SK-N-SH (cell line): ENCODE data around the gene VPS25. TPM values are rescaled to one million over a fixed set of nuclear protein-coding genes. Genes with fewer than 3 reads are reported as not detected.
"Not testable (repeated sequence)": the region's sequence is repeated elsewhere in the genome, so short reads cannot be mapped to it uniquely, and the experiment has no call there.

ENCODE experiments used
- CTCF ChIA-PET: fragments of 300-600, 350-600 bp; formaldehyde crosslinking; extraction: SDS; loops from one replicate; lab custom pipeline; 2021; lab: Yijun Ruan, JAX
- POLR2A ChIA-PET: fragments of 350-600 bp; sonication (Branson Sonifier 250); formaldehyde crosslinking; extraction: SDS; loops from one replicate; lab custom pipeline; 2020; ENCODE audit warnings: antibody characterized with exemption, inconsistent platforms; lab: Yijun Ruan, JAX
- DNase-seq: peaks from one replicate; pipeline ENCODE4 v3.0.0; 2012
- H2AFZ ChIP-seq: fragments of 200-600 bp; sonication (generic); 2 replicates; pipeline ENCODE4 v1.8.1; 2016; ENCODE audit warnings: antibody characterized with exemption, mild to moderate bottlenecking, low read depth
- H3F3A ChIP-seq: fragments of 200-600 bp; sonication (generic); replicated peaks from 2 replicates; pipeline ENCODE3; 2016; ENCODE audit warnings: antibody characterized with exemption, mild to moderate bottlenecking; ENCODE audit not compliant: insufficient read depth
- H3K27ac ChIP-seq, 2 experiments: fragments of 200-500 bp in 1 of 2; fragments of 200-600 bp in 1 of 2; sonication (Bioruptor generic) in 1 of 2; sonication (generic), shearing (Covaris generic) in 1 of 2; 2 replicates each; pipeline versions ENCODE4 v1.5.1 to v1.6.1; 2014 to 2016; ENCODE audit warnings: low read depth in 2 of 2, inconsistent platforms in 1 of 2, low read length in 1 of 2, mild to moderate bottlenecking in 1 of 2, mixed read lengths in 1 of 2
- H3K27me3 ChIP-seq: fragments of 200-600 bp; sonication (generic), shearing (Covaris generic); 2 replicates; pipeline ENCODE4 v1.6.1; 2016; ENCODE audit warnings: mixed run types; ENCODE audit not compliant: insufficient read depth
- H3K36me3 ChIP-seq, 2 experiments: fragments of 200-500 bp in 1 of 2; fragments of 200-600 bp in 1 of 2; sonication (Bioruptor generic) in 1 of 2; sonication (generic) in 1 of 2; replicated peaks in 1 of 2; 2 replicates each; pipeline versions ENCODE3 to v1.5.1; 2014 to 2016; ENCODE audit warnings: low read length in 1 of 2, mild to moderate bottlenecking in 1 of 2; ENCODE audit not compliant: insufficient read depth in 2 of 2, control insufficient read depth in 1 of 2
- H3K4me1 ChIP-seq, 2 experiments: fragments of 200-500 bp in 1 of 2; fragments of 200-600 bp in 1 of 2; sonication (Bioruptor generic) in 1 of 2; sonication (generic), shearing (Covaris generic) in 1 of 2; 2 replicates each; pipeline versions ENCODE4 v1.5.1 to v1.6.1; 2014 to 2016; ENCODE audit warnings: low read depth in 1 of 2, low read length in 1 of 2, mixed run types in 1 of 2; ENCODE audit not compliant: insufficient read depth in 2 of 2, control insufficient read depth in 1 of 2
- H3K4me2 ChIP-seq: fragments of 200-600 bp; sonication (generic), shearing (Covaris generic); 2 replicates; pipeline ENCODE4 v1.6.1; 2017; ENCODE audit warnings: mixed run types
- H3K4me3 ChIP-seq, 2 experiments: fragments of 200-500 bp in 1 of 2; fragments of 200-600 bp in 1 of 2; sonication (Bioruptor generic) in 1 of 2; sonication (generic), shearing (Covaris generic) in 1 of 2; 2 replicates each; pipeline versions ENCODE4 v1.5.1 to v1.8.1; 2014 to 2016; ENCODE audit warnings: low read depth in 2 of 2, inconsistent platforms in 1 of 2, low read length in 1 of 2, mild to moderate bottlenecking in 1 of 2, mixed read lengths in 1 of 2, moderate library complexity in 1 of 2
- H3K79me2 ChIP-seq: fragments of 200-600 bp; sonication (generic); 2 replicates; pipeline ENCODE4 v1.8.1; 2017; ENCODE audit warnings: mild to moderate bottlenecking; ENCODE audit not compliant: insufficient read depth
- H3K9ac ChIP-seq: fragments of 200-600 bp; sonication (generic); 2 replicates; pipeline ENCODE4 v1.6.1; 2017; ENCODE audit warnings: mixed run types
- H3K9me2 ChIP-seq: fragments of 200-600 bp; sonication (generic); 2 replicates; pipeline ENCODE4 v1.6.1; 2017; ENCODE audit warnings: mixed run types
- H3K9me3 ChIP-seq: fragments of 200-600 bp; sonication (generic); 2 replicates; pipeline ENCODE4 v1.6.1; 2017; ENCODE audit warnings: mixed run types, mild to moderate bottlenecking, moderate library complexity
- H4K20me1 ChIP-seq: fragments of 200-600 bp; sonication (generic); 2 replicates; pipeline ENCODE4 v1.6.1; 2017; ENCODE audit warnings: mild to moderate bottlenecking, mixed run types; ENCODE audit not compliant: insufficient read depth
- CHD2 ChIP-seq: fragments of 150-350 bp; IDR thresholded peaks from 2 replicates; pipeline ENCODE4 v1.6.1; 2018; ENCODE audit warnings: low read length; ENCODE audit not compliant: partially characterized antibody
- EP300 ChIP-seq, 2 experiments: IDR thresholded peaks; 2 replicates each; pipeline versions ENCODE4 v1.4.0 to v1.6.1; 2012; ENCODE audit warnings: borderline replicate concordance in 1 of 2, low read depth in 1 of 2, low read length in 1 of 2
- EZH2phosphoT487 ChIP-seq: fragments of 200-600 bp; sonication (generic); IDR thresholded peaks from 2 replicates; pipeline ENCODE4 v1.6.1; 2017; ENCODE audit warnings: low read depth, mixed run types, mild to moderate bottlenecking, antibody characterized with exemption, moderate library complexity, borderline replicate concordance
- FOSL2 ChIP-seq: IDR thresholded peaks from 2 replicates; pipeline ENCODE4 v1.4.0; 2012; ENCODE audit warnings: low read depth, mild to moderate bottlenecking, moderate library complexity, borderline replicate concordance
- FOXJ3 ChIP-seq: sonication (generic); formaldehyde crosslinking; IDR thresholded peaks from 2 replicates; pipeline ENCODE4 v1.5.1; 2020; ENCODE audit warnings: mild to moderate bottlenecking, missing genetic modification reagents
- GABPA ChIP-seq: IDR thresholded peaks from 2 replicates; pipeline ENCODE4 v1.4.0; 2012; ENCODE audit warnings: low read depth, mild to moderate bottlenecking
- IRF3 ChIP-seq: fragments of 150-350 bp; IDR thresholded peaks from 2 replicates; pipeline ENCODE4 v1.6.1; 2016; ENCODE audit warnings: mild to moderate bottlenecking, low read depth, low read length
- MEF2A ChIP-seq: IDR thresholded peaks from 2 replicates; pipeline ENCODE4 v1.4.0; 2012; ENCODE audit warnings: low read depth, borderline replicate concordance
- MXI1 ChIP-seq: IDR thresholded peaks from 2 replicates; pipeline ENCODE4 v1.6.1; 2012; ENCODE audit warnings: mild to moderate bottlenecking, low read depth, low read length, improper control_type of control experiment
- NFIC ChIP-seq: IDR thresholded peaks from 2 replicates; pipeline ENCODE4 v1.4.0; 2012; ENCODE audit warnings: borderline replicate concordance
- NRF1 ChIP-seq: IDR thresholded peaks from 2 replicates; pipeline ENCODE4 v1.6.1; 2012; ENCODE audit warnings: low read depth, mild to moderate bottlenecking, low read length
- RCOR1 ChIP-seq: fragments of 150-350 bp; IDR thresholded peaks from 2 replicates; pipeline ENCODE4 v1.6.1; 2017; ENCODE audit warnings: antibody characterized with exemption, low read length
- TAF1 ChIP-seq: IDR thresholded peaks from 2 replicates; pipeline ENCODE4 v1.6.1; 2012; ENCODE audit warnings: low read depth, mild to moderate bottlenecking, low read length, moderate library complexity, borderline replicate concordance
- USF1 ChIP-seq: IDR thresholded peaks from 2 replicates; pipeline ENCODE4 v1.4.0; 2012; ENCODE audit warnings: low read depth, borderline replicate concordance
- WGBS: methylation state at CpG from one replicate; pipeline ENCODE4 v1.1.6; 2017; ENCODE audit warnings: low lambda C conversion rate; 5-methylcytosine and 5-hydroxymethylcytosine counted together
- polyA plus RNA-seq, 3 experiments: library from polyadenylated mRNA; depleted of rRNA; stranded (reverse); fragments of >200 nt; gene quantifications; 2 replicates each; pipeline ENCODE4 v1.2.3, GENCODE V29; 2012

The VPS25 gene
- polyA plus RNA-seq, 1 of the 3 experiments (the other 2 are of a cell fraction) = 127 TPM

GRCh38 chr17:42725143-42725542 is 48.1 kb upstream of the VPS25 start:
- no peaks in the 10 kb centered on the region for H3K9me2 ChIP-seq
- H3K9ac ChIP-seq = no peak overlapping the region
- peaks cover 23 to 41% of the 10 kb centered on the region in 2 experiments for H3K36me3 ChIP-seq
- TF ChIP-seq GABPA (no peak), USF1 (no peak), NFIC (no peak), MEF2A (no peak), IRF3 (no peak), CHD2 (no peak)
- ChIA-PET CTCF (interaction anchor here (0.6 to 4.1 kb wide), 5 partner anchors 37 to 212 kb away, joined by 3 to 41 read pairs (median 3); partner anchors contain the start of genes PSMC3IP and RAMP2), POLR2A (interaction anchor here (1.0 kb wide), 1 partner anchor 35 kb away, joined by 4 read pairs; the partner anchor contains the start of gene RAMP2)
- H4K20me1 ChIP-seq = no peaks in the 10 kb centered on the region
- over 99% methylated on average over 6 of the region's 6 CpGs for WGBS
- no peaks in the 10 kb centered on the region for H3K4me1 ChIP-seq
- no peak overlapping the region for H2AFZ ChIP-seq
- no peak overlapping the region for H3K27ac ChIP-seq
- peaks cover 7% of the 10 kb centered on the region for H3F3A ChIP-seq
- no peak overlapping the region for H3K4me2 ChIP-seq
- no peaks in the 10 kb centered on the region for H3K79me2 ChIP-seq
- H3K9me3 ChIP-seq = no peaks in the 10 kb centered on the region
- H3K27me3 ChIP-seq = no peaks in the 10 kb centered on the region
- DNase-seq = no peak
- H3K4me3 ChIP-seq = no peak overlapping the region

- Histone ChIP-seq H3K27me3 (no peaks in the 10 kb centered on the region), H4K20me1 (no peaks in the 10 kb centered on the region), H2AFZ (no peak overlapping the region), H3K4me1 (peaks cover 0 to 11% of the 10 kb centered on the region in 2 experiments; a peak in 1 of 4 replicates), H3K9me2 (no peaks in the 10 kb centered on the region), H3K9ac (no peak overlapping the region), H3K4me3 (no peak overlapping the region), H3K27ac (no peak overlapping the region), H3K9me3 (no peaks in the 10 kb centered on the region), H3K4me2 (no peak overlapping the region), H3K36me3 (no peaks in the 10 kb centered on the region), H3F3A (no peaks in the 10 kb centered on the region), H3K79me2 (peaks cover 52% of the 10 kb centered on the region)
- WGBS = 51% methylated on average over 1 of the region's 1 CpG
- no peak for DNase-seq
- TF ChIP-seq RCOR1 (no peak), EZH2phosphoT487 (no peak), TAF1 (no peak), MXI1 (no peak), FOSL2 (no peak), NRF1 (no peak), EP300 (IDR thresholded peaks at IDR 0.05; ENCODE audit: borderline replicate concordance in 1 of 2, low read depth in 1 of 2, low read length in 1 of 2) (no peak), IRF3 (no peak), FOXJ3 (CRISPR knock-in tag) (no peak)
- CTCF ChIA-PET = interaction anchor here (0.6 to 1.7 kb wide), 2 partner anchors 22 to 162 kb away, joined by 3 read pairs; no protein-coding TSS in a partner anchor
- POLR2A ChIA-PET = interaction anchor here (0.6 kb wide), 1 partner anchor 162 kb away, joined by 4 read pairs; no protein-coding TSS in a partner anchor
Observed at GRCh38 chr17:42740699-42741098, 32.5 kb upstream of the VPS25 start.

- H3F3A ChIP-seq, H3K9me3 ChIP-seq, H3K9ac ChIP-seq, H3K36me3 ChIP-seq, H3K4me3 ChIP-seq, H3K27me3 ChIP-seq, H3K9me2 ChIP-seq, DNase-seq, H3K27ac ChIP-seq, POLR2A ChIA-PET, H4K20me1 ChIP-seq, H2AFZ ChIP-seq: not testable (repeated sequence)
- 0 out of 2 replicates have a peak overlapping the region, but pooled peaks have one; percentile 84 for H3K4me2 ChIP-seq
- H3K4me1 ChIP-seq = peaks cover 0 to 11% of the 10 kb centered on the region in 2 experiments; a peak in 1 of 4 replicates
- CTCF ChIA-PET = interaction anchor here (0.9 to 2.7 kb wide), 3 partner anchors 21 to 165 kb away, joined by 4 to 10 read pairs (median 4); no protein-coding TSS in a partner anchor
- H3K79me2 ChIP-seq = peaks cover 47% of the 10 kb centered on the region
- WGBS = 96% methylated on average over 11 of the region's 11 CpGs
Observed at GRCh38 chr17:42742916-42743315, 30.3 kb upstream of the VPS25 start.
